Ascending aorta (tissue), 2 donors: Measurements from ENCODE around the gene ZNF132. TPM values are rescaled to one million over a fixed set of nuclear protein-coding genes. Genes with fewer than 3 reads are reported as not detected.
A peak's percentile ranks its signal among the peaks of the same experiment; 100 is the strongest.

Source experiments
- DNase-seq, 2 donors: peaks; one replicate each; pipeline ENCODE4 v3.0.0-alpha.2; 2019; ENCODE audit warnings: low spot score in 2 of 2
- H3K27ac ChIP-seq, 2 donors: fragments of 200-600 bp; sonication (generic); one replicate each; pipeline ENCODE4 v1.5.1; 2016 to 2017; ENCODE audit warnings: mild to moderate bottlenecking in 1 of 2
- H3K27me3 ChIP-seq: fragments of 200-600 bp; sonication (generic); one replicate; pipeline ENCODE4 v1.5.1; 2017
- H3K36me3 ChIP-seq, 2 donors: fragments of 200-600 bp; sonication (generic); one replicate each; pipeline ENCODE4 v1.5.1; 2016
- H3K4me1 ChIP-seq, 2 donors: fragments of 200-600 bp; sonication (generic); one replicate each; pipeline ENCODE4 v1.5.1; 2016 to 2017; ENCODE audit warnings: mild to moderate bottlenecking in 1 of 2
- H3K4me3 ChIP-seq, 2 donors: fragments of 200-600 bp; sonication (generic); one replicate each; pipeline ENCODE4 v1.5.1; 2016 to 2017; ENCODE audit warnings: mild to moderate bottlenecking in 1 of 2
- H3K9me3 ChIP-seq, 2 donors: fragments of 200-600 bp; sonication (generic); one replicate each; pipeline ENCODE4 v1.5.1; 2016
- intact Hi-C: fragments of 100-400 bp; cut with DNase I; formaldehyde crosslinking; loops from one replicate; pipeline ENCODE4 v1.15.1; 2023
- total RNA-seq: library from RNA; depleted of rRNA; stranded (reverse); fragments of >200 nt; gene quantifications from one replicate; pipeline ENCODE4 v1.1.0, GENCODE V29; 2016
- TF ChIP-seq, protein P1 (sequence below), 3 experiments: fragments of 200-600 bp in 2 of 3; fragments of 450-650 bp in 1 of 3; sonication (generic) in 2 of 3; IDR thresholded peaks; one replicate each; pipeline ENCODE4 v1.5.1; 2016 to 2019; ENCODE audit warnings: antibody characterized with exemption in 3 of 3, mild to moderate bottlenecking in 1 of 3, moderate library complexity in 1 of 3

Gene ZNF132
- total RNA-seq, 1 donor from 2014 or later = 5.2 TPM

DNA sequence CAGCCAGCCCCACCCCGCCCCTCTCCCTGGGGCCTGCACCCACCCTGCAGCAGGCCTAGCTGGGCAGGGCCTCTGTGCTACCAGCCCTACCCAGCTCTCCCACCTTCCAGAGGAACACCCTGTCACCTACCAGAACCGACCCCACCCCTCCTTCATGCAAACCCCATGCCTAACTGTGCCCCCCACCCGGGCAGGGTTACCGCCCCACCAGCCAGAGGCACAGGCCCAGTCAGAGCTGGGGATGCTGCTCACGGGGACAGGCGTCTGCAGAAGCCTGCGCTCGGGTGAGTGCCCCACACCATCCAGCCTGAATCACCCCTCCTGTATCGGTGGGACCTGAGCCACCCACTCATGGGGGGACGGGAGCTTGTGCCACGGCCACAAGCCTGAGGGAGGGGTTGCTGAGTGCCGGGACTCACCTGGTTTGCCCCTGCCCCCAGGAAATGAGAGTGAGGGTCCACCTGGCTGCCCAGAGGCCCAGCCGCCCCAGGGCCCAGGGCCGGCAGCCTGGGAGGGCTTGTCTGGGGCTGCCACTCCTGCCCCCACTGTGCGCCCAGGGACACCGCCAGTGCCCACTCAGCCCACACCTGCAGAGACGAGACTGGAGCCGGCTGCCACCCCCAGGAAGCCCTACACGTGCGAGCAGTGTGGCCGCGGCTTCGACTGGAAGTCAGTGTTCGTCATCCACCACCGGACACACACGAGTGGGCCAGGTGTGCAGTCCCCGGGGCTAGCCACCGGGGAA is 40.0 kb upstream of the ZNF132 start:
- Histone ChIP-seq H3K4me3 (no peak overlapping the region), H3K9me3 (no peaks in the 10 kb centered on the region), H3K27ac (no peak overlapping the region), H3K4me1 (peaks cover 7 to 26% of the 10 kb centered on the region in 2 donors), H3K36me3 (peaks cover 21 to 24% of the 10 kb centered on the region in 2 donors), H3K27me3 (no peaks in the 10 kb centered on the region)
- DNase-seq = no peak
- TF ChIP-seq, protein P1, sequence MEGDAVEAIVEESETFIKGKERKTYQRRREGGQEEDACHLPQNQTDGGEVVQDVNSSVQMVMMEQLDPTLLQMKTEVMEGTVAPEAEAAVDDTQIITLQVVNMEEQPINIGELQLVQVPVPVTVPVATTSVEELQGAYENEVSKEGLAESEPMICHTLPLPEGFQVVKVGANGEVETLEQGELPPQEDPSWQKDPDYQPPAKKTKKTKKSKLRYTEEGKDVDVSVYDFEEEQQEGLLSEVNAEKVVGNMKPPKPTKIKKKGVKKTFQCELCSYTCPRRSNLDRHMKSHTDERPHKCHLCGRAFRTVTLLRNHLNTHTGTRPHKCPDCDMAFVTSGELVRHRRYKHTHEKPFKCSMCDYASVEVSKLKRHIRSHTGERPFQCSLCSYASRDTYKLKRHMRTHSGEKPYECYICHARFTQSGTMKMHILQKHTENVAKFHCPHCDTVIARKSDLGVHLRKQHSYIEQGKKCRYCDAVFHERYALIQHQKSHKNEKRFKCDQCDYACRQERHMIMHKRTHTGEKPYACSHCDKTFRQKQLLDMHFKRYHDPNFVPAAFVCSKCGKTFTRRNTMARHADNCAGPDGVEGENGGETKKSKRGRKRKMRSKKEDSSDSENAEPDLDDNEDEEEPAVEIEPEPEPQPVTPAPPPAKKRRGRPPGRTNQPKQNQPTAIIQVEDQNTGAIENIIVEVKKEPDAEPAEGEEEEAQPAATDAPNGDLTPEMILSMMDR (IDR thresholded peaks at IDR 0.05) = no peak
- intact Hi-C loops = no loop called here

DNA sequence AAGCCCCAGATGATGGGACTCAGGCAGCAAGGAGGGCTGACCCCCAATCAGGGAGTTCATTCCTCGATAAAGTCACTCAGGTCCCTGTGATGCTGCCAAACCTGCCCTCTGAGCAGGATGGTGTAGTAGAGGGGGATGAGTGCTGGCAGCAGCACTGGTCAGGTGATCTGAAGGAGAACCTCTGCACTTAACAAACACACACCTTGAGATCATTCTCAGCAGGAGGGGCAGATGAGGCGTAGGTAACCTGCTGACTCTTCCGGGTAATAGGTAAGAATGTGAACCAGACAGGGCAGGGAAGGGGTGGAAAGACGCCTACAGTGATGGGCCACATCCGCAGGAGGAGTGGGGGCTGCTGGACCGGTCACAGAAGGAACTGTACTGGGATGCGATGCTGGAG is 39.4 kb upstream of the ZNF132 start:
- H3K27ac ChIP-seq = no peak overlapping the region
- intact Hi-C loops = no loop called here
- peaks cover 7 to 25% of the 10 kb centered on the region in 2 donors for H3K4me1 ChIP-seq
- H3K27me3 ChIP-seq = no peaks in the 10 kb centered on the region
- H3K9me3 ChIP-seq = no peaks in the 10 kb centered on the region
- DNase-seq = no peak
- H3K36me3 ChIP-seq = peaks cover 21 to 24% of the 10 kb centered on the region in 2 donors
- H3K4me3 ChIP-seq = no peak overlapping the region
- TF ChIP-seq, protein P1 (IDR thresholded peaks at IDR 0.05) = no peak

DNA sequence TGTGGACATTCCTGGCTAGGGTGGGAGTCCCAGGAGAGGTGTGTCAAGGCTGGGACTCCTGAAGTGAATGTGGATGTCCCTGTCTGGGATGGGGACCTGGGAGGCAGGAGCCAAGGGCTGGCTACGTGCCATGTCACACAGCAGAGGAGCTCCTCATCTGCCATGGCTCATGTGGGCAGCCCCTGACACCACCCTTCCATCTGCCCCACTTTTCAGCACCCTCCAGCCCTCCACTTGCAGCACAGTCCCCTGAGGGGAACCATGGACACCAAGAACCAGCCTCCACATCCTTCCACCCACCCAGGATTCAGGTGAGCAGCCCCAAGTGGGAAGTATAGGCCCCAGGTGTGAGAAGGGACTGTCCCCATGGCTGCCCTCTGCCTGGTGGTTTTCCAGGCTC is 37.9 kb upstream of the ZNF132 start:
- no peak for DNase-seq
- no peak overlapping the region for H3K4me3 ChIP-seq
- intact Hi-C loops = no loop called here
- TF ChIP-seq, protein P1 (IDR thresholded peaks at IDR 0.05) = no peak
- H3K27me3 ChIP-seq = no peaks in the 10 kb centered on the region
- H3K27ac ChIP-seq = peak overlapping the region; percentile 84 to 93
- no peaks in the 10 kb centered on the region for H3K9me3 ChIP-seq
- H3K4me1 ChIP-seq = peaks cover 3 to 16% of the 10 kb centered on the region in 2 donors
- peaks cover 21 to 32% of the 10 kb centered on the region in 2 donors for H3K36me3 ChIP-seq

DNA sequence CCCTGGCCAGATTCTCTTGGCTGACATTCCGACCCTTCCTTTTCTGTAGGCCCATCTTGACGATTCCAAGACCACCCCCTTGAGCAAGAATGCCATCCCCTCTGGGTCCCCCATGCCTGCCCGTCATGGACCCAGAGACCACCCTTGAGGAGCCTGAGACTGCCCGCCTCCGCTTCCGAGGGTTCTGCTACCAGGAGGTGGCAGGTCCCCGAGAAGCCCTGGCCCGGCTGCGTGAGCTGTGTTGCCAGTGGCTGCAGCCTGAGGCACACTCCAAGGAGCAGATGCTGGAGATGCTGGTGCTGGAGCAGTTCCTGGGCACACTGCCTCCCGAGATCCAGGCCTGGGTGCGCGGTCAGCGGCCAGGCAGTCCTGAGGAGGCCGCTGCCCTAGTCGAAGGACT is 37.2 kb upstream of the ZNF132 start:
- TF ChIP-seq, protein P1 (IDR thresholded peaks at IDR 0.05) = no peak
- intact Hi-C loops = no loop called here
- peaks cover 3 to 15% of the 10 kb centered on the region in 2 donors for H3K4me1 ChIP-seq
- H3K9me3 ChIP-seq = no peaks in the 10 kb centered on the region
- H3K27ac ChIP-seq = peak overlapping the region; percentile 84 to 93
- H3K36me3 ChIP-seq = peaks cover 21 to 40% of the 10 kb centered on the region in 2 donors
- no peaks in the 10 kb centered on the region for H3K27me3 ChIP-seq
- no peak for DNase-seq
- H3K4me3 ChIP-seq = peak overlapping the region; percentile 65 to 68

DNA sequence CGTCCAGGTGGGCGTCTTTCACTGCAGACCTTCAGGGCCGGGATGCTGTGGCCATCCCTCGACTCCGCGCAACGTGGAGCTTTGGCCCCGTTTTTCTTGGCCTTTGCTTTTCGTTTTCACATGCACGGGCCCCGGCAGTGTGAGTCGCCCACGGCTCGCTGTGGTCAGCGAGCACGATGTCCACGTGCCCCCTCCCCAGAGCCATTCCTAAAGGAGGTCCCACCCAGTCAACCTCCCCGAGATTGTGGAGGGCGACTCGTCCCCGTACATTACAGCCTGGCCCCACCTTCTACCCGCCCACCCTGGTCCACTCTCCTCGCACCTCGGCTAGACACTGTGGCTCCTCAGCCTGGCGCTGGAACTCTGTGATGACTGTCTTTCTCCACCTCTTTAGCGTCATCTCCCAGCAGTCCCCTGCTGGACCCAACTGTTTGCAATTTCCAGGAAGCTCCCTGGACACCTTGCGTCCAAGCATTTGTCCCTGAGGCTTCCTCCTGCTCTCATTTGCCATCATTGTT is 36.6 kb upstream of the ZNF132 start:
- intact Hi-C loops = loop anchor here (1.0 kb wide), 2 partner anchors 23 to 36 kb away; partner anchors contain the start of gene ZNF132
- Histone ChIP-seq H3K4me3 (peak overlapping the region; percentile 65 to 68), H3K9me3 (no peaks in the 10 kb centered on the region), H3K4me1 (peaks cover 3 to 15% of the 10 kb centered on the region in 2 donors), H3K27me3 (no peaks in the 10 kb centered on the region), H3K27ac (peak overlapping the region; percentile 84 to 93), H3K36me3 (peaks cover 24 to 44% of the 10 kb centered on the region in 2 donors)
- peak in 1 of 2 donors; percentile 76 for DNase-seq
- TF ChIP-seq, protein P1 (IDR thresholded peaks at IDR 0.05) = no peak
